Chondrocyte (in vitro differentiated cells): ENCODE results near the gene CYB561. TPM values are rescaled to one million over a fixed set of nuclear protein-coding genes. Genes with fewer than 3 reads are reported as not detected.

Experiments
- DNase-seq: peaks from one replicate; pipeline ENCODE4 v3.0.0; 2021; ENCODE audit warnings: mixed read lengths, low spot score
- H3K27ac Mint-ChIP-seq: one replicate; pipeline ENCODE4 v1.8.0; 2021; ENCODE audit warnings: mild to moderate bottlenecking, moderate library complexity, mixed read lengths; ENCODE audit not compliant: unreplicated experiment
- H3K27me3 Mint-ChIP-seq: 2 replicates; pipeline ENCODE4 v1.8.0; 2021; ENCODE audit warnings: low read depth, mixed read lengths
- H3K36me3 Mint-ChIP-seq: 2 replicates; pipeline ENCODE4 v1.8.0; 2021; ENCODE audit warnings: low read depth, mixed read lengths
- H3K4me1 Mint-ChIP-seq: 2 replicates; pipeline ENCODE4 v1.8.0; 2021; ENCODE audit warnings: low read depth, mild to moderate bottlenecking, mixed read lengths
- H3K4me3 Mint-ChIP-seq: one replicate; pipeline ENCODE4 v1.8.0; 2021; ENCODE audit warnings: mild to moderate bottlenecking, moderate library complexity, mixed read lengths; ENCODE audit not compliant: unreplicated experiment
- H3K9me3 Mint-ChIP-seq: 2 replicates; pipeline ENCODE4 v1.8.0; 2021; ENCODE audit warnings: low read depth, mixed read lengths
- CTCF ChIP-seq: fragments of 200-600 bp; sonication (generic); IDR thresholded peaks from 2 replicates; pipeline ENCODE4 v1.5.0; 2021; ENCODE audit warnings: antibody characterized with exemption, mild to moderate bottlenecking, moderate library complexity
- total RNA-seq: library from RNA; stranded (reverse); gene quantifications from 3 replicates; pipeline ENCODE4 v1.2.1, GENCODE V29; 2021

The CYB561 gene
- total RNA-seq, 1 donor from 2014 or later, result 10.1 TPM

DNA sequence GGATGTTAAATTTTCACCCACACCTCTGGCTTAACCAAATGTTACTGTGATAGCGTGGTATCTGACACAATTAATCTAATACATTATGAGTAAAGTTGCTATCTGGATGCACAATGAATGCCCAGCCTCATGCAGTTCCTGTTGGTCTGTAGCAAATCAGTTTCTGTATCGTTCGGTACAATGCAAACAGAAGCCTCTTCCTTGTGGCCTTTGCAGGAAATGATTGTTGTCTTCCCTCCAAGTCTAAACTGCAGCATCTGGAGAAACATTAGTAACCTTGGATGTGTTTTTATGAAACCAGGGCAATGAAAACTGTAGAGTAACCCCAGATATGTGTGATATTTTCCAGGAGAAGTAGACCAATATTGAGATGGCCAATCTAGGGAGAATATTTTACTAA is 46.8 kb downstream of the CYB561 start:
- Mint-ChIP-seq H3K4me3 (no peak overlapping the region), H3K36me3 (peaks cover 15% of the 10 kb centered on the region), H3K27me3 (no peaks in the 10 kb centered on the region), H3K4me1 (peaks cover 41% of the 10 kb centered on the region), H3K27ac (no peak overlapping the region), H3K9me3 (no peaks in the 10 kb centered on the region)
- no peak for TF ChIP-seq CTCF
- no peak for DNase-seq

DNA sequence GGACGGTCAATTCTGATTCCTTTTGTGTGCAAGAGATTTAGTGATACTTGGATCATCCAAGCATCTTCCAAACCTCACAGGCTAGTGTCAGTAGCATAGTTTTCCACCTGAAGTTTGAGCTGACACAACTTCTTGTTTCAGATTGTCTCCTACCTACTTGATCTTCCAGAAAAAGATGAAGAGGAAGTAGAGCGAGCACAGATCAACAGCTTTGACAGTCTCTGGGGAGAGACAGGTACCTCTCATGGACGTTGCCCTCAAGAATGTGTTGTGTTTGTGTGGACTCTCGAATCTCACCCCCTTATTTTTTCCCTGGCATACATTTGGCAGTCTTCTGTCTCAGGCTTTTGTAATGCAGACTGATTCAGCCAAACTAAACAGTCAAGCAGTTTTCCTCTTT is 47.4 kb downstream of the CYB561 start:
- no peak overlapping the region for H3K4me3 Mint-ChIP-seq
- peaks cover 19% of the 10 kb centered on the region for H3K36me3 Mint-ChIP-seq
- H3K27ac Mint-ChIP-seq, result peak overlapping the region; percentile 67
- H3K4me1 Mint-ChIP-seq, result peaks cover 44% of the 10 kb centered on the region
- no peaks in the 10 kb centered on the region for H3K27me3 Mint-ChIP-seq
- no peak for DNase-seq
- no peak for TF ChIP-seq CTCF
- H3K9me3 Mint-ChIP-seq, result peaks cover 3% of the 10 kb centered on the region

GRCh38 chr17:63395075-63395805 is 50.9 kb downstream of the CYB561 start:
- peaks cover 27% of the 10 kb centered on the region for H3K36me3 Mint-ChIP-seq
- no peak overlapping the region for H3K4me3 Mint-ChIP-seq

DNA sequence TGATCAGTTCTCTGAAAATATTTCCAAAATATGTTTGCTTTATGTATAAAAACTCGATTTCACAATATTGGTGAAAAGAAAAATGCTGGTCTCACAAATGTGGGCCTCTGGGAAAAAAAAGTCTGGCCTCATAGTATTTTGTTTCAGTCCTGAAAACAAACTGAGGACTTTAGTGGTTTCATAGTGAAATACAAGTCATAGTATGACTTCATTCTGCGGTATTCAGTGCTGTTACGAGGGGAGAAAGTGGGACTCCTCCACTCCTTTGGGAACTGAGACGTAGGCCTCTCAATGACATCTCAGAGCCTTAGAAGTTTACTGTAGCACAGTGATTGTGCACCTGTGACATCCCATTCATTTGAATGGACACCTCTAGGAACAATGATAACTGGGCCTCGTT is 56.0 kb downstream of the CYB561 start:
- Mint-ChIP-seq H3K27ac (no peak overlapping the region), H3K4me1 (peaks cover 11% of the 10 kb centered on the region), H3K36me3 (peaks cover 27% of the 10 kb centered on the region), H3K27me3 (no peaks in the 10 kb centered on the region), H3K4me3 (no peak overlapping the region), H3K9me3 (peaks cover 3% of the 10 kb centered on the region)
- no peak for DNase-seq
- TF ChIP-seq CTCF, result no peak

More at GRCh38 chr17:63395075-63395805, 50.9 kb downstream of the CYB561 start:
- peak; percentile 29 for TF ChIP-seq CTCF
- no peaks in the 10 kb centered on the region for H3K27me3 Mint-ChIP-seq
- H3K27ac Mint-ChIP-seq, result peak overlapping the region; percentile 49
- DNase-seq, result no peak
- H3K9me3 Mint-ChIP-seq, result peaks cover 3% of the 10 kb centered on the region
- H3K4me1 Mint-ChIP-seq, result peaks cover 41% of the 10 kb centered on the region

DNA sequence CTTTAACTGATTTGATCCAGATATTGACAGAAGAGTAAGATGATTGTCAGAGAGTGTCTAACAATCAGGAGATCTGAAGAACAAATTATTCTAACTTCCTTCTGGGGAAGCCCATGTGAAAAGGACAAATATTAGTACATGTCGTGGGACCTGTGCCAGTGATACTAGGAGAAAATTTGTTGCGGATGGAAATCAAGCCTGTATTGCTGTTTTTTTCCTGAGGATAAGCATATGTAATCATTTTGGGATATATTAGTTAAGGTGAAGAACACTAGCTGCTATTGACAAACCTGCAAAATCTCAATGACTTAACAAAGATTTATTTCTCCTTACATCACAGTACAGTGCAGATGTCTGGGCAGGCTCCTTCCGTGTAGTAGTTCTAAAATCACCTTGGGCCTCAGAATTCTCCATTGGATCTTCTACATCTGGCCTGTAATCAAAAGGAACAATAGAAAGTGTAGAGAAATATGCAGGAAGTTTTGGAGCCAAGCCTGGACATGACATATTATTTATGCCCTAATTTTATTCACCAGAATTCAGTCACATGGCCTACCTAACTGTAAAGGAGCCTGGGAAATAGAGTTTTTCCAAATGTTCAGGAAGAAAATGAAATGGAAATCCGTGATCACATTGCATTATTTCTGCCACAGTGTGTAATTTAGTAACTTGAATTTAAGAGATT is 58.3 kb downstream of the CYB561 start:
- no peak for DNase-seq
- peaks cover 11% of the 10 kb centered on the region for H3K4me1 Mint-ChIP-seq
- no peak for TF ChIP-seq CTCF
- peaks cover 21% of the 10 kb centered on the region for H3K36me3 Mint-ChIP-seq
- H3K9me3 Mint-ChIP-seq, result no peaks in the 10 kb centered on the region
- no peaks in the 10 kb centered on the region for H3K27me3 Mint-ChIP-seq
- H3K27ac Mint-ChIP-seq, result no peak overlapping the region
- H3K4me3 Mint-ChIP-seq, result no peak overlapping the region
